C4-2B (cell line): Measurements from ENCODE around the gene FREM1.

Experiments used
- H3K27ac ChIP-seq: fragments of 450-650 bp; 2 replicates; pipeline ENCODE4 v1.5.1; 2017
- CTCF ChIP-seq: fragments of 450-650 bp; conservative IDR thresholded peaks from 2 replicates; pipeline ENCODE4 v1.5.1; 2017; ENCODE audit warnings: mild to moderate bottlenecking
- ZFX ChIP-seq: fragments of 450-650 bp; IDR thresholded peaks from 2 replicates; pipeline ENCODE4 v1.6.1; 2017

The FREM1 gene

GRCh38 chr9:14814249-14814628 is 96.0 kb downstream of the FREM1 start:
- H3K27ac ChIP-seq: no peak overlapping the region
- no peak for TF ChIP-seq ZFX
- no peak for TF ChIP-seq CTCF

- no peak overlapping the region for H3K27ac ChIP-seq
- no peak for TF ChIP-seq ZFX
- no peak for TF ChIP-seq CTCF
These were observed 96.6 kb downstream of the FREM1 start for GRCh38 chr9:14813336-14814248.

- TF ChIP-seq ZFX: no peak
- no peak for TF ChIP-seq CTCF
- H3K27ac ChIP-seq: no peak overlapping the region
These were observed 97.4 kb downstream of the FREM1 start for GRCh38 chr9:14812806-14813205.

GRCh38 chr9:14811844-14812243 is 98.4 kb downstream of the FREM1 start:
- H3K27ac ChIP-seq: no peak overlapping the region
- TF ChIP-seq ZFX (no peak), CTCF (no peak)

GRCh38 chr9:14806941-14807520 is 103.2 kb downstream of the FREM1 start:
- TF ChIP-seq ZFX (no peak), CTCF (no peak)
- H3K27ac ChIP-seq: no peak overlapping the region

- H3K27ac ChIP-seq: no peak overlapping the region
- no peak for TF ChIP-seq ZFX
- TF ChIP-seq CTCF: no peak
These were observed 111.2 kb downstream of the FREM1 start for GRCh38 chr9:14799030-14799429.

- no peak for TF ChIP-seq CTCF
- TF ChIP-seq ZFX: no peak
- no peak overlapping the region for H3K27ac ChIP-seq
These were observed 112.8 kb downstream of the FREM1 start for GRCh38 chr9:14797435-14797834.
